Parathyroid adenoma (tissue), 2 donors: ENCODE data around the gene ARID3A.
A peak's percentile ranks its signal among the peaks of the same experiment; 100 is the strongest.

Experiments used
- H2AFZ ChIP-seq: fragments of 300-600 bp; sonication (generic); one replicate; pipeline ENCODE4 v1.7.0; 2017; ENCODE audit warnings: antibody characterized with exemption, mild to moderate bottlenecking
- H3K27ac ChIP-seq: fragments of 300-600 bp; sonication (generic); one replicate; pipeline ENCODE4 v1.7.0; 2017
- H3K27me3 ChIP-seq: fragments of 300-600 bp; sonication (generic); one replicate; pipeline ENCODE4 v1.7.0; 2017; ENCODE audit warnings: low read length; ENCODE audit not compliant: control insufficient read depth, insufficient read depth
- H3K36me3 ChIP-seq: fragments of 300-600 bp; sonication (generic); one replicate; pipeline ENCODE4 v1.7.0; 2017; ENCODE audit warnings: low read length; ENCODE audit not compliant: control insufficient read depth, insufficient read depth
- H3K4me1 ChIP-seq: fragments of 300-600 bp; sonication (generic); one replicate; pipeline ENCODE4 v1.7.0; 2017; ENCODE audit warnings: control low read depth
- H3K4me2 ChIP-seq: fragments of 300-600 bp; sonication (generic); one replicate; pipeline ENCODE4 v1.7.0; 2017; ENCODE audit warnings: low read length
- H3K4me3 ChIP-seq: fragments of 300-600 bp; sonication (generic); one replicate; pipeline ENCODE4 v1.7.0; 2017; ENCODE audit warnings: low read depth, low read length
- H3K79me2 ChIP-seq: fragments of 300-600 bp; sonication (generic); one replicate; pipeline ENCODE4 v1.7.0; 2017; ENCODE audit warnings: control low read depth
- H3K9ac ChIP-seq: fragments of 300-600 bp; sonication (generic); one replicate; pipeline ENCODE4 v1.7.0; 2017; ENCODE audit warnings: mild to moderate bottlenecking
- H3K9me3 ChIP-seq: fragments of 300-600 bp; sonication (generic); one replicate; pipeline ENCODE4 v1.7.0; 2017; ENCODE audit warnings: low read length; ENCODE audit not compliant: control insufficient read depth
- TF ChIP-seq, protein P1 (sequence below): fragments of 300-600 bp; sonication (generic); IDR thresholded peaks from one replicate; pipeline ENCODE4 v1.7.0; 2017; ENCODE audit warnings: antibody characterized with exemption, mild to moderate bottlenecking
- donor health status: primary hyperparathyroidism.

ARID3A gene

DNA sequence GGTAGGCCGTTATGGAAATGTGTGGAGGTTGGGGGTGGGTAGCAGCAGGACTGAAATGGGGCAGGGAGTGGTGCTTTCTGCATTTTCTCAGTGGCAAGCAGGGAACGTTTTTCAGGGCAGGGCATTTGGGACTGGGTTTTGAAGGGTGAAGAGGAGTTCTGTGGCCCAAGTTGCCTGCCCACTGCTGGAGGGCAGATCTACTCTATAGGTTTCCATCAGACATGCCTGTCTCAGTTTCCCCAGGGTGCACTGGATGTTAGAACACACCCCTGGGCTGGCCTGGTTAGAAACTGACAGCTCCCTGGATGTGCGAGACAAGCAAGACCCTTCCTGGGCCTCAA lies 73.5 kb downstream of the ARID3A start:
- no peaks in the 10 kb centered on the region for H3K79me2 ChIP-seq
- peaks cover 3% of the 10 kb centered on the region for H3K27me3 ChIP-seq
- no peak overlapping the region for H2AFZ ChIP-seq
- H3K9ac ChIP-seq: no peak overlapping the region
- H3K27ac ChIP-seq: no peak overlapping the region
- TF ChIP-seq, protein P1, sequence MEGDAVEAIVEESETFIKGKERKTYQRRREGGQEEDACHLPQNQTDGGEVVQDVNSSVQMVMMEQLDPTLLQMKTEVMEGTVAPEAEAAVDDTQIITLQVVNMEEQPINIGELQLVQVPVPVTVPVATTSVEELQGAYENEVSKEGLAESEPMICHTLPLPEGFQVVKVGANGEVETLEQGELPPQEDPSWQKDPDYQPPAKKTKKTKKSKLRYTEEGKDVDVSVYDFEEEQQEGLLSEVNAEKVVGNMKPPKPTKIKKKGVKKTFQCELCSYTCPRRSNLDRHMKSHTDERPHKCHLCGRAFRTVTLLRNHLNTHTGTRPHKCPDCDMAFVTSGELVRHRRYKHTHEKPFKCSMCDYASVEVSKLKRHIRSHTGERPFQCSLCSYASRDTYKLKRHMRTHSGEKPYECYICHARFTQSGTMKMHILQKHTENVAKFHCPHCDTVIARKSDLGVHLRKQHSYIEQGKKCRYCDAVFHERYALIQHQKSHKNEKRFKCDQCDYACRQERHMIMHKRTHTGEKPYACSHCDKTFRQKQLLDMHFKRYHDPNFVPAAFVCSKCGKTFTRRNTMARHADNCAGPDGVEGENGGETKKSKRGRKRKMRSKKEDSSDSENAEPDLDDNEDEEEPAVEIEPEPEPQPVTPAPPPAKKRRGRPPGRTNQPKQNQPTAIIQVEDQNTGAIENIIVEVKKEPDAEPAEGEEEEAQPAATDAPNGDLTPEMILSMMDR: no peak
- H3K9me3 ChIP-seq: no peaks in the 10 kb centered on the region
- no peak overlapping the region for H3K4me2 ChIP-seq
- H3K4me1 ChIP-seq: peaks cover 4% of the 10 kb centered on the region
- no peak overlapping the region for H3K4me3 ChIP-seq
- H3K36me3 ChIP-seq: no peaks in the 10 kb centered on the region

DNA sequence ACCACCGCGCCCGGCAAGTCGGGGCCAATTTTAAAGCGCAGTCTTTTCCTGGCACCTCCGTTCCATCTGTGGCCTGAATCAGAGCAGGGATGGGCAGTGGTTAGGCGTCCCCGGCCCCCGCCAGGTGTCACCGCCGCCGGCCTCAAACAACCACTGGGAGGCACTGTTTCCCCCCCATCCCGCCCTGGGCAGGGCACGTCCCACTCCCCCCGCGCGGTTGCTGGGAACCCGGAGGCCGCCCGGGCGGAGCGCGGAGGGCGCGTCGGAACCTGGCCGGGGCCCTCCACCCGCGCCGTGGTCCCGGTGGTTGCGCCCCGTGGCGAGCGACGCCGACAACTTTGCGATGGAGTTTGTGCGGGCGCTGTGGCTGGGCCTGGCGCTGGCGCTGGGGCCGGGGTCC lies 74.3 kb downstream of the ARID3A start, which contains the start of gene GRIN3B:
TSS of gene GRIN3B (plus strand) at position 325 of the 400 bp plus-strand sequence. CDS start at position 344, 19 bp downstream.
- H3K4me1 ChIP-seq: peaks cover 4% of the 10 kb centered on the region
- H3K4me3 ChIP-seq: no peak within 1 kb of the TSS
- no peak within 1 kb of the TSS for H3K27ac ChIP-seq
- no peak within 1 kb of the TSS for H3K4me2 ChIP-seq
- peaks cover 3% of the 10 kb centered on the region for H3K27me3 ChIP-seq
- TF ChIP-seq, protein P1: peak; percentile 28
- no peak within 1 kb of the TSS for H3K9ac ChIP-seq
- H3K36me3 ChIP-seq: no peaks in the 10 kb centered on the region
- no peaks in the 10 kb centered on the region for H3K9me3 ChIP-seq
- H2AFZ ChIP-seq: no peak within 1 kb of the TSS
- no peaks in the 10 kb centered on the region for H3K79me2 ChIP-seq

DNA sequence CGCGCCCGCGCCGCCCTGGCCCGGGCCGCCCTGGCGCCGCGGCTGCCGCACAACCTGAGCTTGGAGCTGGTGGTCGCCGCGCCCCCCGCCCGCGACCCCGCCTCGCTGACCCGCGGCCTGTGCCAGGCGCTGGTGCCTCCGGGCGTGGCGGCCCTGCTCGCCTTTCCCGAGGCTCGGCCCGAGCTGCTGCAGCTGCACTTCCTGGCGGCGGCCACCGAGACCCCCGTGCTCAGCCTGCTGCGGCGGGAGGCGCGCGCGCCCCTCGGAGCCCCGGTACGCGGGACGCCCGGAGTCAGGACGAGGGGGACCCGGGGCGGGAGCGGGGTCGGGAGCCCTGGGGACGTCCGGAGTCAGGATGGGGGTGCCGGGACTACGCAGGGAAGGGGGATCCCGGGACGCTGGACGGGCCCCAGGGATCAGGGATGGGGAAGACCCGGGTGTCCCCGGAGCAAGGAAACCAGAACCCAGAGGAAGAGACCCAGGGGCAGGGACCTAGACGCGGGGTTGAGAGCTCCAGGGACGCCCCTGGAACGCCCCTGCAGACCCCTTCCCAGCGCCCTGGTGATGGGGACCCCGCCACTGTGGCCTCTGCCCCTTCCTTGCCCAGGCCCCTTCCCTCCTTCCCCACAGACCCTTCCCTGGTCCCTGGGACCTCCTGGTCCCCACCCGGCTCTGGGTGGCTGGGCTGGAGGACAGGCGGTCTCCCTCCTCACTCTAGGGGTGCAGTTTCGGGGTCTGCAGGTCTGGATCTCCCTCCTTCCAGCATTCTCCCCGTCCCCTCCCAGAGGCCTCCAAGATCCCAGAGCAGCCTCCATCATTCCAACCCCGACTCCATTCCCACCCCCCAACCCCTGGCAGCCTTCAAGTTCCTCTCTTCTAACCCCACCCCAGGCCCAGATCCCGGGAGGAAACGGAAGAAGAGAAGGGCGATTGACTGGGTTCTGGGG lies 75.0 kb downstream of the ARID3A start:
- Histone ChIP-seq H3K79me2 (no peaks in the 10 kb centered on the region), H3K27me3 (peaks cover 3% of the 10 kb centered on the region), H3K9ac (no peak overlapping the region), H3K4me3 (no peak overlapping the region), H3K4me2 (no peak overlapping the region), H3K27ac (no peak overlapping the region), H3K36me3 (no peaks in the 10 kb centered on the region), H3K9me3 (no peaks in the 10 kb centered on the region), H2AFZ (no peak overlapping the region), H3K4me1 (peaks cover 4% of the 10 kb centered on the region)
- TF ChIP-seq, protein P1: no peak

DNA sequence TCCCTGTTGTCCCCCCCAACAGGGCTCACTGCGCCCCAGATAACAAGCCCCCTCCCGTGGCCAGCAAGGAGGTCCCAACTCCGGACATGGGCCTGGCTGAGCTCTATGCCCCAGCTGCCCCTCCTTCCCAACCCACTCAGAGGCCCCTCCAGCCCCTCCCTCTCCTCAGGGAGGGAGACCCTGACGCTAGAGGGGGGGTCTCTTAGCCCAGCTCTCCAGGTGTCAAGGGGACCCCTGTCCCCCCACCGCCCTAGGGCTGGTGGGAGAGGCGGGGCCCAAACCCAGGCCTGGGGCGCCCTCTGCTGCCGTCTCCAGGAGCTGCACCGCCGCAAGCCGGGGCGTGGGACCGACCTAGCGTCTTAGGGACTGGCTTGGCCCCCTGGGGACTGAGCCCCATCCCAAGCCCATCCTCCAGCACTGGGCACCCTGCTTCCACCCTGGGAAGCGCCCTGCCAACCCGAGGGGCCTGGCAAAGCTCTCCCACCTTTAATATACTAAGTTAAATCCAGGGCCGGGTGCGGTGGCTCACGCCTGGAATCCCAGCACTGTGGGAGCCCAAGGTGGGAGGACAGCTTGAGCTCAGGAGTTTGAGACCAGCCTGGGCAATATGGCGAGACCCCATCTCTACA lies 75.8 kb downstream of the ARID3A start:
- Histone ChIP-seq H3K36me3 (no peaks in the 10 kb centered on the region), H3K4me3 (no peak overlapping the region), H3K9ac (no peak overlapping the region), H3K27me3 (peaks cover 3% of the 10 kb centered on the region), H3K4me2 (no peak overlapping the region), H2AFZ (no peak overlapping the region), H3K9me3 (no peaks in the 10 kb centered on the region), H3K4me1 (no peaks in the 10 kb centered on the region), H3K27ac (no peak overlapping the region), H3K79me2 (no peaks in the 10 kb centered on the region)
- TF ChIP-seq, protein P1: peak; percentile 88
